Activated effector memory CD4-positive, alpha-beta T cell treated with anti-CD3 and anti-CD28 coated beads, Interleukin-2, amount 50 U/mL, for 16 hours (primary cell): ENCODE results near the gene PDGFC.

Source experiments
- DNase-seq: peaks from one replicate; pipeline ENCODE4 v3.0.0-alpha.2; 2020

Gene PDGFC

GRCh38 chr4:156778093-156778492, 193.5 kb downstream of the PDGFC start:
- no peak for DNase-seq

GRCh38 chr4:156775813-156776212, 195.8 kb downstream of the PDGFC start:
- DNase-seq: no peak

- DNase-seq: no peak
Measured at GRCh38 chr4:156774422-156774821, 197.2 kb downstream of the PDGFC start.

GRCh38 chr4:156773648-156774357, 197.8 kb downstream of the PDGFC start:
- no peak for DNase-seq

GRCh38 chr4:156771171-156771837, 200.3 kb downstream of the PDGFC start:
- DNase-seq: no peak

GRCh38 chr4:156770140-156770539, 201.5 kb downstream of the PDGFC start:
- DNase-seq: no peak

- no peak for DNase-seq
Measured at GRCh38 chr4:156767911-156768415, 203.6 kb downstream of the PDGFC start.

- DNase-seq: no peak
Measured at GRCh38 chr4:156766846-156767245, 204.8 kb downstream of the PDGFC start.

GRCh38 chr4:156765277-156765676, 206.3 kb downstream of the PDGFC start:
- no peak for DNase-seq

GRCh38 chr4:156764846-156765245, 206.8 kb downstream of the PDGFC start:
- DNase-seq: no peak

- DNase-seq: no peak
Measured at GRCh38 chr4:156764145-156764544, 207.5 kb downstream of the PDGFC start.

- no peak for DNase-seq
Measured at GRCh38 chr4:156763511-156763910, 208.1 kb downstream of the PDGFC start.

GRCh38 chr4:156762851-156763250, 208.7 kb downstream of the PDGFC start:
- no peak for DNase-seq

- DNase-seq: no peak
Measured at GRCh38 chr4:156756118-156756517, 215.5 kb downstream of the PDGFC start.

GRCh38 chr4:156754832-156755570, 216.6 kb downstream of the PDGFC start:
- no peak for DNase-seq

GRCh38 chr4:156751486-156751885, 220.1 kb downstream of the PDGFC start:
- DNase-seq: no peak

GRCh38 chr4:156749426-156750403, 221.9 kb downstream of the PDGFC start:
- no peak for DNase-seq

- DNase-seq: no peak
Measured at GRCh38 chr4:156746111-156746510, 225.5 kb downstream of the PDGFC start.

GRCh38 chr4:156738766-156739165, 232.8 kb downstream of the PDGFC start:
- no peak for DNase-seq

- DNase-seq: no peak
Measured at GRCh38 chr4:156734965-156735895, 236.4 kb downstream of the PDGFC start.

GRCh38 chr4:156733582-156733981, 238.0 kb downstream of the PDGFC start:
- no peak for DNase-seq
